OCI-LY1 (cell line): Measurements from ENCODE around the gene MPO.

Experiments used
- EZH2 ChIP-seq: fragments of 200-600 bp; sonication (generic), shearing (Covaris generic); IDR thresholded peaks from 2 replicates; pipeline ENCODE4 v1.8.0; 2017; ENCODE audit warnings: borderline replicate concordance, mixed run types, mild to moderate bottlenecking, antibody characterized with exemption, low read length, moderate library complexity, mixed read lengths
- TF ChIP-seq, protein P1 (sequence below): fragments of 200-600 bp; sonication (generic), shearing (Covaris generic); IDR thresholded peaks from 2 replicates; pipeline ENCODE4 v1.5.1; 2017; ENCODE audit warnings: mild to moderate bottlenecking, antibody characterized with exemption, low read length, moderate library complexity, mixed read lengths

DNA sequence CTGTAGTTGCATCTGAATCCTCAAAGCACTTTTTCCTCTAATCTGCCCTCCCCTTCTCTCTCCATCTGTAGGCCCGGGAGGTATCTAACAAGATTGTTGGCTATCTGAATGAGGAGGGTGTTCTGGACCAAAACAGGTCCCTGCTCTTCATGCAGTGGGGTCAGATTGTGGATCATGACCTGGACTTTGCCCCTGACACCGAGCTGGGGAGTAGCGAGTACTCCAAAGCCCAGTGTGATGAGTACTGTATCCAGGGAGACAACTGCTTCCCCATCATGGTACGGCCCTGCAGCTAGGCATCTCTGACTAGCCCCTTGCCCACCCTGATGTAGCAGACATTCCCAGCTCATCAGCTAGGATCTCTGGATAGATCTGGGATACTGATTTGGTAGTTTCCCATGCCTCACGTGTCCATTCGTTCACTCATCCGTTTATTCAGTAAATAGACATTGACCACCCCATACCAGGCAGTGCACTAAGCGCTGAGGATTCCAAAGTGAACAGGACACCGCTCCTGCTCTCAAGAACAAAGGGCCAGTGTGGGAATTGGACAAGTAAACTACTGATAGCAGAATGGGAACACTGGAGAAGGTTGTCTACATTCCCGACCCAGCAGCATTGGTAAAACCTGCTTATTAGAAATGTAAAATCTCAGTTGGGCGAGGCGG lies 30.3 kb downstream of the MPO start:
- TF ChIP-seq, protein P1, sequence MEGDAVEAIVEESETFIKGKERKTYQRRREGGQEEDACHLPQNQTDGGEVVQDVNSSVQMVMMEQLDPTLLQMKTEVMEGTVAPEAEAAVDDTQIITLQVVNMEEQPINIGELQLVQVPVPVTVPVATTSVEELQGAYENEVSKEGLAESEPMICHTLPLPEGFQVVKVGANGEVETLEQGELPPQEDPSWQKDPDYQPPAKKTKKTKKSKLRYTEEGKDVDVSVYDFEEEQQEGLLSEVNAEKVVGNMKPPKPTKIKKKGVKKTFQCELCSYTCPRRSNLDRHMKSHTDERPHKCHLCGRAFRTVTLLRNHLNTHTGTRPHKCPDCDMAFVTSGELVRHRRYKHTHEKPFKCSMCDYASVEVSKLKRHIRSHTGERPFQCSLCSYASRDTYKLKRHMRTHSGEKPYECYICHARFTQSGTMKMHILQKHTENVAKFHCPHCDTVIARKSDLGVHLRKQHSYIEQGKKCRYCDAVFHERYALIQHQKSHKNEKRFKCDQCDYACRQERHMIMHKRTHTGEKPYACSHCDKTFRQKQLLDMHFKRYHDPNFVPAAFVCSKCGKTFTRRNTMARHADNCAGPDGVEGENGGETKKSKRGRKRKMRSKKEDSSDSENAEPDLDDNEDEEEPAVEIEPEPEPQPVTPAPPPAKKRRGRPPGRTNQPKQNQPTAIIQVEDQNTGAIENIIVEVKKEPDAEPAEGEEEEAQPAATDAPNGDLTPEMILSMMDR: no peak
- TF ChIP-seq EZH2: no peak
